GM18526 (cell line): ENCODE measurements around the gene BCOR.

Experiments used
- POLR2A ChIP-seq: IDR thresholded peaks from 3 replicates; pipeline ENCODE4 v1.6.1; 2011; ENCODE audit not compliant: insufficient read length; ENCODE audit errors: extremely low read depth

Gene BCOR

DNA sequence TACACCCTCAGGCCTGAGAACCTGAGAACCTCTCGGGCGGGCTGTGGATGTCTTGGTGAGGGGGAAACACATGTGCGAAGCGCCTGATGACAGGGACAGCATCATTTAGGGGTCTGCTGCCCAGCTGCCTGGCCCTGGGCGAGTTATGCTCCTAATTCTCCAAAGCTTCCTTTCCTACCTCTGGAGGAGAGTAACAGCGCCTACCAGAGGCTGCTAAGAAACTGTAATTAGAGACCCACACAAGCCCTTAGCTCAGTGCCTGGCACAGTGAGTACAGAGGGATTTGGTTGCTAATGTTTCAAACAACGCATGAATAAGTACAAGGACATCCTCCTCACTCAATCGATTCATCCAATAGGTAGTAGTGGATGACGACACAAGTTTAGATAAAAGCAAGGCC lies 40.4 kb downstream of the BCOR start:
- TF ChIP-seq POLR2A = no peak

DNA sequence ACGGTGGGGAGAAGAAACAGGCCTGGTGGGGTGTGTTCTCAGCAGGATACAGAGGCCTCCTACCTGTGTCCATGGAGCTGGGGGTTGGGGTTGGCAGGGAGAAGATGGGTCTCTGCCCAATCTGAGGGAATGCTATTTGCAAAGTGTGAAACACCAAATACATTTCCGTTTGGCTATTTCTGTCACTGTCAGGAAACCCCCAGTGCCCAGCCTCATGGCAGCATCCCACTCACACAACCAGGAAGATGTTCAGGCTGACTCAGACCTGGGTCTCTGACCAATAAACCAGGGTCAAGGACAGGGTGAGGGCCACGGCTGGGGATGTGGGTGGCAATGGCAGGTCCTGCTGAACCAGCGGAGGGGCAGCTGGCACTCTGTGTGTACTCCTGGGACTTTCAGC lies 41.3 kb downstream of the BCOR start:
- TF ChIP-seq POLR2A = no peak

DNA sequence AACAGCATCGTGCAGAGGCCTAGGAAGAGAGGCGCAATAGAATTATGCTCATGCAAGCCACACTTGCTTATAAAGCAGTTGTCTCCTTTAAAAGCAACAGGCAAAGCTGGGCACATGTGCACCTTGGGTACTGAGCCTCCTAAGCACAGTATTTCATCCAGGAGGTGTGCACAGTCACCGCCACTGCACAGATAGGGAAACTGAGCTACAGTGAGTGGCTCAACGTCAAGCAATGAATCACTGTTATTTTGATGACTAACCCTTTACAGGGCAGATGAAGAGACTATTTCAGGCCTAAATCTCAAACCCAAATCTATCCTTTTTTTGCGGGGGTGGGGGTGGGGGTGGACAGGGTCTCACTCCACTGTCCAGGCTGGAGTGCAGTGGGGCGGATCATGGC lies 42.3 kb downstream of the BCOR start:
- no peak for TF ChIP-seq POLR2A

DNA sequence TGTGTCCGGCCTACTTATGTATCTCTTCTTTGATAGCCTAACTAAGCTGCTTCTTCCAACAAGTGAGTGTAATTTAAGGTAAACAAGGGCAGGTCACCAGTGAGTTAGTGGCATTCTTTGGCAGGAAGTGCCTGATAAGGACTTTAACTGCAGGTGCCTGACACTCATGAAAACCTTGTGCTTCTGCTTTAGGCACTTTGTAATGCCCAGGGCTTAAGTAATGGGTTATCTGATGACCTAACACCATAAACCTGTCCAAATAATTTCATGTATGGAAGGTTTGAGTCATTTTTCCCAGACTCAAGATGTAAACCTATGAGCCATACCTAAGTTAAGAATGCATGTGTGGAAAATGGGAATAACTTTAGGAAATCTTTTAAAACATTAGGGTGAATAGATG lies 43.0 kb downstream of the BCOR start:
- no peak for TF ChIP-seq POLR2A

DNA sequence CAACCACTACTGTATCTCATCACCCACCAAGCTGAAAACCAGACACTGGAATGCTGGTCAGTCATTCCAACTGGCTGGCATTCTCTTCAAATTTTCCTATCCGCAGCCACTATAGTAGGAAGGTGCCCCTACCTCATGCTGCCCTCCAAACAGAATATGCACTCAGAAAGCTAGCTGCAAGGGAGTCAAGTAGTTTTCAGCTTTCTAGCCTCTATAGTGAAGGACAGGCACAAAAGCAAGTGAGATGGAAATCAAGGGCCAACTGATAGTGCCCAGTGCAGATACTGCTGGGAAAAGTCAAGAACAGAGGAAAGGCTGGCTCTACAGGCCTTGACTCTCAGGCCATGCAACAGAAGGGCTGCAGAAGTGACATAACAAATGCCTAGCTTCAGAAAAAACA lies 47.2 kb downstream of the BCOR start:
- TF ChIP-seq POLR2A = no peak

DNA sequence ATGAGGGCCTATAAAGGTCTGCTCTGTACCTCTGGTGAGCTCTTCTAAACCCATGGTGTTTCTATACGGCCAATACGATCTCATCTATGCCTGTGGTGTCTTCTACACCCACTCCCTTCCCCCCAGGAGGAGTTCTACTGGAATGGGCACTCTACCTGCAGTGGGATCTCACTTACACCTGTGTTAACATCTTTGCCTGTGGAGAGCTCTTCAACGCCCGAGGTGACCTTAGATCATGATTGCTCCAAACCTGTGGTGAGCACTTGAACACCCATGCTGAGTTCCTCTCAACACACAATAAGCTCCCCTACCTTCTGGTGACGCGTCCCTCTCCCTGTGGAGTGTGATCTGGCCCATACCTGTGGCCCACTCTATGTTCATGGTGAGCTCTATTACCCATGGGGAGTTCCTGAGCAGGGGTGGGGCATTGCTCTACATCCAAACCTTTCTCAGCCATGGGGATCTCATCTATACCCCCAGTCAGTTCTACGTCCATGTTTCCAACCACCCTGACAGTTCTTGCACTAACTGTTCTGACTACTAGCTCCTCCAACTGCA lies 48.6 kb downstream of the BCOR start:
- TF ChIP-seq POLR2A = no peak

DNA sequence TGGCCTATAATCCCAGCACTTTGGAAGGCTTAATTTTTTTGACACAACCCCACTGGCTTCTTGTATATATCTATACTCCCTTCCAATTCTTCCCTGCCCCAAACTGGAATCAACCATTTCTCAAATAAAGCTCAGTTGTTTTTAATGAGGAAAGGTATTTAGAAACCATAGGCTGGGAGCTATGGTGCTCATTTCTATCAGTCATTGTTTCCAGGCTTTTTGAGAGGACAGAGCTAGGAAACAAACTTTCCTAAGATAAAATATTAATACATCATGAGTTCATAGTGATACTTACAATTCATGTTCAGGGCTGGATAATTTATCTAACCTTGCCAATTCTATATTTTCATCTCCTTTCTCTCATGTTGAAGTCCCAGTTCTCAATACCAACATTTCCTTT lies 50.3 kb downstream of the BCOR start:
- TF ChIP-seq POLR2A = no peak

DNA sequence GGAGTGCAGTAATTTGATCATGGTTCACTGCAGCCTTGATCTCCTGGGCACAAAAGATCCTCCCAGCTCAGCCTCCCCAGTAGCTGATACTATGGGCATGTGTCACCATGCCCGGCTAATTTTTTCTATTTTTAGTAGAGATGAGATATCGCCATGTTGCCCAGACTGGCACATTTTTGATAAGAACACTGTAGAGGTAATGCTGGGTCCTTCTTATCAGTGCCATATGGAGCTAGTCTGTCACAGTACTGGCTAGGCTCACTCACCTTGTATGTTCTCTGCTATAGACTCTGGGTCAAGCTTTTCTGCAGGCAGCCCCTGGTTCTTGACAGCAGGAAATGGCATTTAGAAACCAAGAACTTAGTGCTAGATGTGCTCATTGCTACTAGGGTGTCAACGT lies 53.9 kb downstream of the BCOR start:
- no peak for TF ChIP-seq POLR2A

DNA sequence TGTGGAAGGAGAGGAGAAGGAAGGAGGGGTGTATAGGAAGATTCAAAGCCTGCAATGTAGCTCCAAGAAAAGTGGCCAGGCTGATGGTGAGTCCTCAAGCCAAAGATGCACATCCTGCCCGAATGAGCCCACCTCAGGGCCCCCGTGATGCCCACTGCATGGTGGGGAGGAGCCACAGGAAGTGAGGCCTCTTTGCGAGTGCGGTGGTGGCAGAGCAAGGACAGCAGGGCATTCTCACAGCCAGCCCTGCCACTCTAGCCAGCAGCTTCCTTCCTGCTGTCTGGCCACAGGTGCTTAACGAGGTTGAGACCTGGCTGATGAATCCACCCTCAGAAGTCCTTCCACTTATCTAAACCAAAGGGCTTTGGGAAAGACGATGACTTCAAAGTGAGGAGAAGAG lies 55.8 kb downstream of the BCOR start:
- TF ChIP-seq POLR2A = no peak

DNA sequence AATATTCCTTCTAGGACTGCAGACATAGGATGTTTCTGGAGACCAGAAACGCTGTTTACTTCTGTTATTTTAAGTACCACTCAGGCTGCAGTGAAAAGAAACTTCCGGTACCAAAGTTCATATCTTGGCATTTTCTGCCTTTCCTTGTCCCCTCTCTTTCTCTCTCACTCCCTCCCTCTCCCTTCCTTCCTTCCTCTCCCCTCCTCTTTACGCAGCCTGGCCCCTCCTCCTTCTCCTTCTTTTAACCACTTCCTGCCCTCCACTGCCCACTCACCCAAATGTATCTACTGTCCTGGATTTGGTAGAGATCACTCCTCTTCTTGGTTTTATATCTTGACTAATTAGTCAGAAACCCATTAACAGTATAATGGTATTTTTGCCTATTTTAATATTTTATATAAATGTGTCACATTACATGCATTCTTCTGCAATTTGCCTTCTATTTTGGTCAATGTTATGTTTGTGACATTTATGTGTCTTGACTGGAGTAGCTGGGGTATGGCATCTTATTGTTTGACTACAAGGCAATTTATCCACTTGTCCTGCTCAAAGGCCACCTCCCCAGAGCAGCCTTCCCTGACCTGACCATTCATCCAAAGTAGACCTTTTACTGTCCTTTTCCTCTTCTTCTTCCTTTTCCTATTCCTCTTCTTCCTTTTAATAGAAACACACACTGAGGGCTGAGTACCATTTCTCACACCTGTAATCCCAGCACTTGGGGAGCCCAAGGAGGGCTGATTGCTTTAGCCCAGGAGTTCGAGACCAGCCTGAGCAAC lies 56.9 kb downstream of the BCOR start:
- TF ChIP-seq POLR2A = no peak

DNA sequence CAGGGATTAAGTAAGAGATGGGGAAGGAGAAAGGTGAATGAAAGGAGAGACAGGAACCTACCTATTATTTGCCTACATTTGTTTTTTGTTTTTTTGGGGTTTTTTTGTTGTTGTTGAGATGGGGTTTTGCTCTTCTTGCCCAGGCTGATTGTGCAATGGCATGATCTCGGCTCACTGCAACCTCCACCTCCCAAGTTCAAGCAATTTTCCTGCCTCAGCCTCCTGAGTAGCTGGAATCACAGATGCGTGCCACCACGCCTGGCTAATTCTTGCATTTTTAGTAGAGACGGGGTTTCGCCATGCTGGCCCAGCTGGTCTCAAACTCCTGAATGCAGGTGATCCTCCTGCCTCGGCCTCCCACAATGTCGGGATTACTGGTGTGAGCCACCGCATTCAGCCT lies 57.9 kb downstream of the BCOR start:
- TF ChIP-seq POLR2A = no peak

DNA sequence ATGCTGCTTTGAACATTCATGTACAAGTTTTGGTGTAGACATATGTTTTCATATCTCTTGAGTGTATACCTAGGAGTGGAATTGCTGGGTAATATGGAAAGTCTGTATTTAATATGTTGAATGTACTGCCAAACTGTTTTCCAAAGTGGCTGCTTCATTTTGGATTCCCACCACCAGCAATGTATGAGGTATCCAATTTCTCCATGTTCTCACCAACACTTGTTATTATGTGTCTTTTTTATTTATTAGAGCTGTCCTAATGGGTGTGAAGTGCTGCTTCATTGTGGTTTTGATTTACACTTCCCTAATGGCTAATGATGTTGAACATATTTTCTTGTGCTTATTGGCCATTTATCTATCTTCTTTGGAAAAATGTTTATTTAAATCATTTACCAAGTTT lies 60.4 kb downstream of the BCOR start:
- TF ChIP-seq POLR2A = no peak

DNA sequence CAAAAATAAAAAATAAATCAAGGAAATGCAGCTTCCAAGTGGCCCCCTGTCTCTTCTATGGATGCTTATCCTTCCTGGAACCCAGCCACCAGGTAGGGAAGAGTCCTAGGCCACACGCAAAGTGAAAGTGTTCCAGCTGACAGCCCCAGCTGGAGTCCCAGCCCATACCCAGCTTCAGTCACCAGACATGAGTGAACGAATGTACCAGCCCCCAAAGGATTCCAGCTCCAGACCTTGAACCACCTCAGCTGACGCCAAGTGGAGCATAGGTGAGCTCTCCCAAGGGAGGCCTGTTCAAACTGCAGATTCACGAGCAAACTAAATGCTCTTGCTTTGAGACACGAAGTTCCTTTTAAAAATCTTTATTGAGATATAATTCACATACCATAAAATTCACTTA lies 62.0 kb downstream of the BCOR start:
- no peak for TF ChIP-seq POLR2A

DNA sequence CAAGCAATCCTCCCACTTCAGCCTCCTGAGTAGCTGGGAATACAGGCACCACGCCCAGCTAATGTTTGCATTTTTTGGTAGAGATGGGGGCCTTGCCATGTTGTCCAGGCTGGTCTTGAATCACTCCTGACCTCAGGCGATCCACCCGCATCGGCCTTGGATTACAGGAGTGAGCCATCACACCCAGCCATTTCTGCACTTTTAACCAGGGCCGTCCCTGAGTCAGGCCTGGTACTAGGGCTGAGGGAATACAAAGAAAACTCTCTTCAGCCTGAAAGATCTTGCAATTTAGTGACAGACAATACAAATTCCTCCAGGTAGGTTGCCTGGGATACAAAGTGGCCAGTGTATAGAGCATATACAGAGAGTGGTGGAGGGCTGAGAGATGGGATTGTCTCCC lies 65.8 kb downstream of the BCOR start:
- no peak for TF ChIP-seq POLR2A

DNA sequence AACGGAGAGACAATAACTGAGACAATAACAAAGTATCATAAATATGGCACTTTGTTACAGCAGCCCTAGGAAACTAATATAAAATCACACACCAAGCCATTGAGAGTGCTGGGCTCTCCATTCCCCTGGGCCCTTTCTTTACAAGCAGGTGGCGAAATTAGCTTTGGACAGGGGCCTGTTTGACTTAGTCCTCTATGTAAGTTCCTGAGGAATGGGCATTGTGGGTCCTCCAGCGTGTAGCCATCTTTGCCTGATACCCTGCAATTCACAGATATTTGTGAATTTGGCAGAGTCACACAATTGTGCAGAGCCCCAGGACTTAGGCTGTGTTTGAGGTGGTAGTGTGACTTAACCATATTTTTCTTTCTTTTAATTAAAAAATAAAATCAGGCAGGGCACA lies 67.6 kb downstream of the BCOR start:
- TF ChIP-seq POLR2A = no peak

DNA sequence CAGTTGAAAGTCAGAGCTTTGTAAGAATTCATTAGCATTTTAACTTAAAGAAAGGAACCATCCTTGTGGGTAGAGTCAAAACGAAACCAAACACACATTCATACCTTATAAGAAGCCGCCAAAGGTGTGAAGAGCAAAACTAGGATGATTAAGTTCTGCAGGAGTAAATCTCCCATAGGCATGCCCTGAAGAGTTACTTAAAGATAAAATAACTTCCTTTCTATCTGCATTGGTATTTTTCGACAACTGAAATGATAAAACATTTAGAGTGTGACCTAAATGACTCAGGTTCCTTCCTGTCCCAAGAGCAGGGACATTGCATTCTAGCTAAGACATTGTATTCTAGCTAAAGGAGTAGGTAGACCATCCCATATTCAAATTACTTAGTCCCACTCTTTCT lies 75.3 kb downstream of the BCOR start:
- TF ChIP-seq POLR2A = no peak

DNA sequence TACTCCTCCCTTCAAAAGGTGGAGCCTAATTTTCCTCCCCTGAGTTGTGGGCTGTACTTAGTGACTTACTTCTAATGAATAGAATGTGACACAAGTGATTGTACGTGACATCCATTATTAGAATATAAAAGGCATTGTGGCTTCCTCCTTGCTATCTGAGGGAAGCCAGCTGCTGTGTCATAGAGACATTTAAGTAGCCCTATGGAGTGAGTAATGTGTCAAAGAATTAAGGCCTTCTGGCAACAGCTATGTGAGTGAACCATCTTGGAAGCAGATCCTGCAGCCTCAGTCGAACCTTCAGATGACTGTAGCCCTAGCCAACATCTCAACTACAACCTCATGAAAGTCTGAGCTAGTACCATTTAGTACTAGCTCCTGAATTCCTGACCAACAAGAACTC lies 76.1 kb downstream of the BCOR start:
- TF ChIP-seq POLR2A = no peak

DNA sequence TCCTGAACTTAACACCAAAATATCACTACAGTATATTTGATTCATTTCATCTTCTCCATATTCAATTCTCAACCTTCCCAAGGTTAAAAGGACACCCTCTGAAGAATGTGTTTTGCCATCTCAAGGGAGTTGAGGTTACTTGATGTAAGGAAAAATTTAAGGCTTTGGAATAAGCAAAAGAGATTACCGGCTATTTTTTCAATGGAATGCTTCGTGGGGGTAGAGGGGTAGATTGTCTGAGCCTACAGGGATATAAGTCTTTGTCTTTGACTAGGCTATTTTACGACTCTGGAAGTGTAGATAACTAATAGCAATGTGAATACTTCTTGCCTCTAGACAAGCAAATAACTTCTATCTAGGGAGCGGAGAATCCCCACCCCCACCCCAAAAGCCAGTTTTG lies 78.2 kb downstream of the BCOR start:
- TF ChIP-seq POLR2A = no peak

DNA sequence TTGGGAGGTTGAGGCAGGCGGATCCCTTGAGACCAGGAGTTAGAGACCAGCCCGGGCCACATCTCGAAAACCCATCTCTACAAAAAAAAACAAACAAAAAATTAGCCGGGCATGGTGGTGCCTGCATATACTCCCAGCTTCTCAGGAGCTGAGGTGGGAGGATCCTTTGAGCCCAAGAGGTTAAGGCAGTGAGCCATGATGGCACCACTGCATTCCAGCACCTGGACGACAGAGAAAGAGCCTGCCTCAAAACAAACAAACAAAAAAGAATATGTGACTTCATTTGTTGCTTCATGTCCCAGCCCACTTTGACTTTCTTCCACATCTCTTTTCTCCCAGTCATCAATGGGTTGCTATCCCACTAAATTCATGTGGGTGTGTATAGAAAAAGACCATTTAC lies 79.7 kb downstream of the BCOR start:
- TF ChIP-seq POLR2A = no peak
